ENCODE data around the gene ZNF416. TPM values are rescaled to one million over a fixed set of nuclear protein-coding genes. Genes with fewer than 3 reads are reported as not detected.
A peak's percentile ranks its signal among the peaks of the same experiment; 100 is the strongest.

ZNF416 gene
- total and polyA plus RNA-seq, 9 of the 15 experiments (the other 6 are each of a cell fraction or from before 2014, with no cell fraction given): 0.20 to 2.0 (median 1.1) TPM

DNA sequence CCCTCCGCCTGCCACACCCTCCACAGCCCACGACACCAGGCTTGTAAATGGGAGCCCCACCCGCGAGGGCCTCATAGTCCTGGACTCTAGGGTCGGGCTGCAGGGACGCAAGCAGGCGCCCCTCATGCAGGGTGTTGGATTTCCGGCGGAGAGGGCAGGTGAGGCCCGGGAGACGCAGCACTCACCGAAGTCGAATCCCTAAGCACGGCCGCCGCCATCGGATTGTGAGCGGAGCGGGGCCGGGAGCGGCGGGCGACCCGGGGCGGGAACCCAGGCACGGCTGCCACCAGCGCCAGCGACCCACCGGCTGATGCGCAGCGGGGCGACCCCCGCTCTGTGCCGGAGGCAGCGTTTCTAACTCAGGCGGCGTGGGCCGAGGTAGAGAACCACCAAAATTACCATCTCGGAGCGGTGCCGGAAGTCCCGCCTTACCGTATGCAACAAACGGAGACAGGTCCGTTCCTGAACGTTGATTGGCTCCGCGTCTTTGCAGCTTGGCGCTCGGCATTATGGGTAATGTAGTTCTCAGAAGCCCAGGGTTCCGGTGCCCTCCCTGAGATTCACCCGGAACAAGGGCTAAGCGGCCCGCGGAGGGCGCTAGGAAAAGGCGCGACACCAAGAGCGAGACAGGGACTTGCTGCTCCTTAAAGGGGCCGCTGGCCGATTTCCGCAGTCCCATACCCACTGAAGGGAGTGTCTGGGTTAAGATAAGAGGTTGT lies at the start of gene ZNF416 (continued):
- TF ChIP-seq RAD21 (CRISPR knock-in tag; conservative IDR thresholded peaks at IDR 0.05 in 1 of 2, IDR thresholded peaks at IDR 0.05 in 1 of 2) (peak in 1 of 2 experiments; percentile 32; a peak in 2 of 4 replicates), KLF16 (IDR thresholded peaks at IDR 0.05) (no peak), SMAD1 (IDR thresholded peaks at IDR 0.05; ENCODE audit: low read depth, low read length, partially characterized antibody) (no peak), KLF6 (CRISPR knock-in tag; IDR thresholded peaks at IDR 0.05; ENCODE audit: borderline replicate concordance) (no peak), YY1 (IDR thresholded peaks at IDR 0.05; ENCODE audit: borderline replicate concordance in 1 of 3, control insufficient read depth in 1 of 3, extremely low read depth in 1 of 3, insufficient read depth in 3 of 3, insufficient read length in 1 of 3, insufficient replicate concordance in 2 of 3, low read depth in 1 of 3, low read length in 2 of 3) (peak in 1 of 3 experiments; percentile 36), SIX5 (IDR thresholded peaks at IDR 0.05; ENCODE audit: borderline replicate concordance in 1 of 2, insufficient read depth in 1 of 2, low read depth in 1 of 2, low read length in 2 of 2) (peak; percentile 54 to 72; a peak in 3 of 4 replicates), POLR2H (tag; IDR thresholded peaks at IDR 0.05; ENCODE audit: low read depth) (no peak), MXI1 (IDR thresholded peaks at IDR 0.05; ENCODE audit: low read depth, low read length) (no peak), SP2 (IDR thresholded peaks at IDR 0.05; ENCODE audit: extremely low read depth, low read depth, low read length, poor library complexity, severe bottlenecking) (peak; percentile 63), CTBP1 (IDR thresholded peaks at IDR 0.05; ENCODE audit: borderline replicate concordance) (0 out of 2 replicates have a peak, but pooled peaks have one; percentile 50), ETV1 (tag; conservative IDR thresholded peaks at IDR 0.05; ENCODE audit: low read depth) (0 out of 2 replicates have a peak, but pooled peaks have one; percentile 19), SMC3 (conservative IDR thresholded peaks at IDR 0.05; ENCODE audit: insufficient read depth, low read depth, low read length) (no peak), TCFL5 (CRISPR knock-in tag; conservative IDR thresholded peaks at IDR 0.05) (no peak)
- TF ChIP-seq, protein P1, sequence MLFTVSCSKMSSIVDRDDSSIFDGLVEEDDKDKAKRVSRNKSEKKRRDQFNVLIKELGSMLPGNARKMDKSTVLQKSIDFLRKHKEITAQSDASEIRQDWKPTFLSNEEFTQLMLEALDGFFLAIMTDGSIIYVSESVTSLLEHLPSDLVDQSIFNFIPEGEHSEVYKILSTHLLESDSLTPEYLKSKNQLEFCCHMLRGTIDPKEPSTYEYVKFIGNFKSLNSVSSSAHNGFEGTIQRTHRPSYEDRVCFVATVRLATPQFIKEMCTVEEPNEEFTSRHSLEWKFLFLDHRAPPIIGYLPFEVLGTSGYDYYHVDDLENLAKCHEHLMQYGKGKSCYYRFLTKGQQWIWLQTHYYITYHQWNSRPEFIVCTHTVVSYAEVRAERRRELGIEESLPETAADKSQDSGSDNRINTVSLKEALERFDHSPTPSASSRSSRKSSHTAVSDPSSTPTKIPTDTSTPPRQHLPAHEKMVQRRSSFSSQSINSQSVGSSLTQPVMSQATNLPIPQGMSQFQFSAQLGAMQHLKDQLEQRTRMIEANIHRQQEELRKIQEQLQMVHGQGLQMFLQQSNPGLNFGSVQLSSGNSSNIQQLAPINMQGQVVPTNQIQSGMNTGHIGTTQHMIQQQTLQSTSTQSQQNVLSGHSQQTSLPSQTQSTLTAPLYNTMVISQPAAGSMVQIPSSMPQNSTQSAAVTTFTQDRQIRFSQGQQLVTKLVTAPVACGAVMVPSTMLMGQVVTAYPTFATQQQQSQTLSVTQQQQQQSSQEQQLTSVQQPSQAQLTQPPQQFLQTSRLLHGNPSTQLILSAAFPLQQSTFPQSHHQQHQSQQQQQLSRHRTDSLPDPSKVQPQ (CRISPR knock-in tag; IDR thresholded peaks at IDR 0.05; ENCODE audit: borderline replicate concordance): no peak
- TF ChIP-seq, protein P2, sequence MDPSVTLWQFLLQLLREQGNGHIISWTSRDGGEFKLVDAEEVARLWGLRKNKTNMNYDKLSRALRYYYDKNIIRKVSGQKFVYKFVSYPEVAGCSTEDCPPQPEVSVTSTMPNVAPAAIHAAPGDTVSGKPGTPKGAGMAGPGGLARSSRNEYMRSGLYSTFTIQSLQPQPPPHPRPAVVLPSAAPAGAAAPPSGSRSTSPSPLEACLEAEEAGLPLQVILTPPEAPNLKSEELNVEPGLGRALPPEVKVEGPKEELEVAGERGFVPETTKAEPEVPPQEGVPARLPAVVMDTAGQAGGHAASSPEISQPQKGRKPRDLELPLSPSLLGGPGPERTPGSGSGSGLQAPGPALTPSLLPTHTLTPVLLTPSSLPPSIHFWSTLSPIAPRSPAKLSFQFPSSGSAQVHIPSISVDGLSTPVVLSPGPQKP (CRISPR knock-in tag; IDR thresholded peaks at IDR 0.05): no peak
- TF ChIP-seq, protein P3, sequence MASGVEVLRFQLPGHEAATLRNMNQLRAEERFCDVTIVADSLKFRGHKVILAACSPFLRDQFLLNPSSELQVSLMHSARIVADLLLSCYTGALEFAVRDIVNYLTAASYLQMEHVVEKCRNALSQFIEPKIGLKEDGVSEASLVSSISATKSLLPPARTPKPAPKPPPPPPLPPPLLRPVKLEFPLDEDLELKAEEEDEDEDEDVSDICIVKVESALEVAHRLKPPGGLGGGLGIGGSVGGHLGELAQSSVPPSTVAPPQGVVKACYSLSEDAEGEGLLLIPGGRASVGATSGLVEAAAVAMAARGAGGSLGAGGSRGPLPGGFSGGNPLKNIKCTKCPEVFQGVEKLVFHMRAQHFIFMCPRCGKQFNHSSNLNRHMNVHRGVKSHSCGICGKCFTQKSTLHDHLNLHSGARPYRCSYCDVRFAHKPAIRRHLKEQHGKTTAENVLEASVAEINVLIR (CRISPR knock-in tag; IDR thresholded peaks at IDR 0.05): no peak
- TF ChIP-seq, protein P4, sequence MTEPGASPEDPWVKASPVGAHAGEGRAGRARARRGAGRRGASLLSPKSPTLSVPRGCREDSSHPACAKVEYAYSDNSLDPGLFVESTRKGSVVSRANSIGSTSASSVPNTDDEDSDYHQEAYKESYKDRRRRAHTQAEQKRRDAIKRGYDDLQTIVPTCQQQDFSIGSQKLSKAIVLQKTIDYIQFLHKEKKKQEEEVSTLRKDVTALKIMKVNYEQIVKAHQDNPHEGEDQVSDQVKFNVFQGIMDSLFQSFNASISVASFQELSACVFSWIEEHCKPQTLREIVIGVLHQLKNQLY (CRISPR knock-in tag; conservative IDR thresholded peaks at IDR 0.05): no peak
- TF ChIP-seq, protein P5, sequence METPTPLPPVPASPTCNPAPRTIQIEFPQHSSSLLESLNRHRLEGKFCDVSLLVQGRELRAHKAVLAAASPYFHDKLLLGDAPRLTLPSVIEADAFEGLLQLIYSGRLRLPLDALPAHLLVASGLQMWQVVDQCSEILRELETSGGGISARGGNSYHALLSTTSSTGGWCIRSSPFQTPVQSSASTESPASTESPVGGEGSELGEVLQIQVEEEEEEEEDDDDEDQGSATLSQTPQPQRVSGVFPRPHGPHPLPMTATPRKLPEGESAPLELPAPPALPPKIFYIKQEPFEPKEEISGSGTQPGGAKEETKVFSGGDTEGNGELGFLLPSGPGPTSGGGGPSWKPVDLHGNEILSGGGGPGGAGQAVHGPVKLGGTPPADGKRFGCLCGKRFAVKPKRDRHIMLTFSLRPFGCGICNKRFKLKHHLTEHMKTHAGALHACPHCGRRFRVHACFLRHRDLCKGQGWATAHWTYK (CRISPR knock-in tag; IDR thresholded peaks at IDR 0.05): no peak
